ENCODE results near the gene CDK3.

Gene CDK3

GRCh38 chr17:75994802-75995370 is 5.8 kb upstream of the CDK3 start:
- no peak for DNase-seq

- no peak for DNase-seq
Observed at GRCh38 chr17:75995385-75995925, 5.2 kb upstream of the CDK3 start.

- DNase-seq = no peak
Observed at GRCh38 chr17:75996665-75997590, 3.7 kb upstream of the CDK3 start.

- no peak for DNase-seq
Observed at GRCh38 chr17:75998327-75998795, 2.3 kb upstream of the CDK3 start.

GRCh38 chr17:76000016-76000754 is 470 bp upstream of the CDK3 start:
- peak; percentile 68 for DNase-seq

- DNase-seq = no peak
Observed at GRCh38 chr17:76002100-76002499, 1.4 kb downstream of the CDK3 start.

- no peak for DNase-seq
Observed at GRCh38 chr17:76003915-76004314, 3.3 kb downstream of the CDK3 start.

GRCh38 chr17:76004750-76005262 is 4.2 kb downstream of the CDK3 start:
- no peak for DNase-seq

GRCh38 chr17:76005263-76006149 is 4.9 kb downstream of the CDK3 start:
- DNase-seq = peak; percentile 85

GRCh38 chr17:76007131-76007849 is 6.6 kb downstream of the CDK3 start:
- no peak for DNase-seq

GRCh38 chr17:76007850-76008165 is 7.2 kb downstream of the CDK3 start:
- no peak for DNase-seq

- DNase-seq = no peak
Observed at GRCh38 chr17:76008208-76008607, 7.6 kb downstream of the CDK3 start.

- DNase-seq = no peak
Observed at GRCh38 chr17:76008630-76009425, 8.2 kb downstream of the CDK3 start.

GRCh38 chr17:76009447-76009846 is 8.8 kb downstream of the CDK3 start:
- no peak for DNase-seq

- DNase-seq = no peak
Observed at GRCh38 chr17:76009969-76010661, 9.5 kb downstream of the CDK3 start.

GRCh38 chr17:76011951-76012350 is 11.3 kb downstream of the CDK3 start:
- no peak for DNase-seq

GRCh38 chr17:76013377-76013932 is 12.8 kb downstream of the CDK3 start:
- DNase-seq = no peak

GRCh38 chr17:76014100-76014924 is 13.7 kb downstream of the CDK3 start:
- DNase-seq = peak; percentile 71

GRCh38 chr17:76014925-76015261 is 14.2 kb downstream of the CDK3 start:
- no peak for DNase-seq
